Measurements from ENCODE around the gene ANKRD10.
A peak's percentile ranks its signal among the peaks of the same experiment; 100 is the strongest.
"Not testable (repeated sequence)": the region's sequence is repeated elsewhere in the genome, so short reads cannot be mapped to it uniquely, and the experiment has no call there.

ANKRD10 gene

DNA sequence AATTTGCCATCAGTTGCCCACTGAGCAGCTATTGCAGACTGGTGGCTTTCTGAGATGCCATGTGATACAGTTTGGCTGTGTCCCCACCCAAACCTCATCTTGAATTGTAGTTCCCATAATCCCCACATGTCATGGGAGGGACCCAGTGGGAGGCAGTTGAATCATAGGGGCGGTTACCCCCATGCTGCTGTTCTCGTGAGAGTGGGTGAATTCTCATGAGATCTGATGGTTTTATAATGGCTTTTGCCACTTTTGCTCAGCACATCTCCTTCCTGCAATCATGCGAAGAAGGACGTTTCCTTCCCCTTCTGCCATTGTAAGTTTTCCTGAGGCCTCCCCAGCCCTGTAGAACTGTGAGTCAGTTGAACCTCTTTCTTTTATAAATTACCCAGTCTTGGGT is 34.8 kb upstream of the ANKRD10 start:
- DNase-seq (ENCODE audit: low spot score) = no peak
- TF ChIP-seq, protein P1, sequence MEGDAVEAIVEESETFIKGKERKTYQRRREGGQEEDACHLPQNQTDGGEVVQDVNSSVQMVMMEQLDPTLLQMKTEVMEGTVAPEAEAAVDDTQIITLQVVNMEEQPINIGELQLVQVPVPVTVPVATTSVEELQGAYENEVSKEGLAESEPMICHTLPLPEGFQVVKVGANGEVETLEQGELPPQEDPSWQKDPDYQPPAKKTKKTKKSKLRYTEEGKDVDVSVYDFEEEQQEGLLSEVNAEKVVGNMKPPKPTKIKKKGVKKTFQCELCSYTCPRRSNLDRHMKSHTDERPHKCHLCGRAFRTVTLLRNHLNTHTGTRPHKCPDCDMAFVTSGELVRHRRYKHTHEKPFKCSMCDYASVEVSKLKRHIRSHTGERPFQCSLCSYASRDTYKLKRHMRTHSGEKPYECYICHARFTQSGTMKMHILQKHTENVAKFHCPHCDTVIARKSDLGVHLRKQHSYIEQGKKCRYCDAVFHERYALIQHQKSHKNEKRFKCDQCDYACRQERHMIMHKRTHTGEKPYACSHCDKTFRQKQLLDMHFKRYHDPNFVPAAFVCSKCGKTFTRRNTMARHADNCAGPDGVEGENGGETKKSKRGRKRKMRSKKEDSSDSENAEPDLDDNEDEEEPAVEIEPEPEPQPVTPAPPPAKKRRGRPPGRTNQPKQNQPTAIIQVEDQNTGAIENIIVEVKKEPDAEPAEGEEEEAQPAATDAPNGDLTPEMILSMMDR (IDR thresholded peaks at IDR 0.05; ENCODE audit: extremely low read depth, missing control alignments) = no peak

DNA sequence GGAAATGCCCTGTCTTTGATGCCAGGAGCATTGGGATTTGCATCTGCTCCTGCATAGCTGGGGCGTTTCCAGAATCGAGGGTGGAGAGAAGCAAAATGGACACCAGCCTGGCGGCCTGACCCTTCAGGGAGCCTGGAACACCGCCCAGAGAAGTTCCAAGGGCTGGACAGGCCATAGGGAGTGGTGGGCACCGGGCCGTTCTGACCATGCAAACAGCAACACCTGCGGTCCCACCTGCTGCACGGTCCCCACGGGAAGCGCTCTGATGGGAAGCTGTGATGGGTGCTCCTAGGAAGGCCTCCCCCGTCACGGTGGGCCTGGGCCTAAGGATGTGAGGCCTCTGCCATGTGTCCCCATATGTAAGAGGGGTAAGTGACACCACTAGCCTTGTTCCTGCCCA is 34.2 kb upstream of the ANKRD10 start:
- DNase-seq (ENCODE audit: low spot score) = no peak
- TF ChIP-seq, protein P1 (IDR thresholded peaks at IDR 0.05; ENCODE audit: extremely low read depth, missing control alignments) = no peak

DNA sequence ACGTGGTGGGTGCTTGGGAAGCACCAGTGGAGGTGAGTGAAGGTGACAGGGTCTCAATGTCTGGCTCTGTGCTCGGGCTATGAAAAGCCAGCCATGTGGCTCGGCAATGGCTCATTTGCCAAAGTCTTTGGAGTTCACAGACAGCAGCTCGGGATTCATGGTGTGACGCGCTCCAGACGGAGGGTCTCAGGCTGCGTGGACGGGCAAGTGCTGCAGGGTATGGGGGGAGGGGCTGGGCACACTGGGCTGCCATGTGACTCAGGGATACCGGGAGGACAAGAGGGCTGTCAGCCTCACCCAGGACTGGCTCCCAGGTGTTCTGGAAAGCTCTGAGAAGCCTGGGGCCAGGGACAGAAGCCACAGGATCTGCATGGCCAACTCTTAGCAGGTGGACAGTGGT is 32.5 kb upstream of the ANKRD10 start:
- DNase-seq (ENCODE audit: low spot score) = not testable (repeated sequence)

DNA sequence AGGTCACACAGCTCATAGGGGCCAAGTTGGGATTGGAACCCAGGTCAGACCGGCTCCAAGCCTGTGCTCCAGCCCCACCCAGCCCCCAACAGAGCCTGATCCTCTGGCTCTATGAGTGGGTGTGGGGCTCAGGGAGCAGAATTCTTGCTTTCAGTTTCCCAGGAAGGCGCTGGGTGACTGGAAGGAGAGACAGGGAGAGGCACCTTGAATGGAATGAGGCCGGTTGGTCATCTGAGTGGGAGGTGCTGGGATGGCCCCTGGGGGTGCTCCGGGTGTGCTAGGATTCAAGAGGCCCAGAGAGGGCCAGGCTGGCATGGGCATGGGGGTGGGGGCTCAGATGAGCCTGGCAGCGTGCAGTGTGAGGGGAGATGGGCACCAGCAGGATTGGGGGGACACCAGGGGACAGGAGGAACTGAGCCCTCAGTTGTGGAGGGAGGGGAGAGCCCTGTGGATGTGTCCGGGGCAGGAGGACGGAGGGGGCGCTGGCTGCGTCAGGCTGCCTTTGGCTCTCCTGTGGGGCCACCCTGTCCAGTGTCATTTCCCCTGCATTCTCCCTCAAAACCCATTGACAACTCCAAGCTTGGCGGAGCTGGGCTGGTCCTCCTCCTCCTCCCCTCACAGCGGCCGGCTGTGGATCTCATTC is 31.2 kb upstream of the ANKRD10 start:
- DNase-seq (ENCODE audit: low spot score) = no peak
- TF ChIP-seq, protein P1 (IDR thresholded peaks at IDR 0.05; ENCODE audit: extremely low read depth, missing control alignments) = no peak

DNA sequence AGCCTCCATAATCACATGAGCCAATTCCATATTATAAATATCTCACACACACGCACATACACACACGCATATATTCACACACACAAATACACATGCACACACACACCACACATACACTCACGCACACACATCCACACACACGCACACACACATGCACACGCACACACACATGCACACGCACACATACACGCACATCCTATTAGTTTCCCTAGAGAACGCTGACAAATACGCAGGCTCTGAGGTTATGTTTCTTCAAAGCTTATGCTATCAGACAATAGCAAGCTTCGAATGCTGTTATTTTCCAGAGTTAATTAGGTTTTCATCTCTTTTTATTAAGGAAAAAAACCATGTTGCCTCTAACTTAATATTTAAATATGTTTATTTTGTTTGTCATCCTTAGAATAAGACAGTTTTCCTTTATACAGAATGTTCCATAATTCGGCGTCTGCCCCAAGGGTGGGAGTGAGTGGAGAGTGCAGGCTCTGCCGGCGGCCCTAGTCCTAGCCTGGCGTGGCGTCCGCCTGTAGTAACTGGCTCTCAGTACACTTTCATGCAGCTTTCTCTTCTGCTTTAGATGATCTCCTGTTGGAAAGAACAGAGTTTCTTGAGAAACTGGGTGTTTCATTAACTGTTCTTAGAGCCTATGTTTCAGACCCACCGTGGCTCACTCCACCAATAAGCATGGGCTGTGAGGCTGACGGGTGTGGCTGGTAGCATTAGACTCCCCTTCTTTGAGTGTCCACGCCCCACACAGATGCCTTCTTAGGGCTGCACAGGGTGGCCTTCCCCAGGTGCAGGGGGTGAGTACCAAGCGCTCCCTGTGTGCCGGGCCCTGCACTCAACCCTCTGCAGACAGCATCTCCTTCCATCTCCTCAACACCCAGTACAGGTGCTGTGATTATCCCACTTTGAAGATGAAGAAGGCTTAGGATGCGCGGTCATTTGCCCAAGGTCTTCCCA is 30.4 kb upstream of the ANKRD10 start:
- TF ChIP-seq, protein P1 (IDR thresholded peaks at IDR 0.05; ENCODE audit: extremely low read depth, missing control alignments) = no peak
- no peak for DNase-seq (ENCODE audit: low spot score)

DNA sequence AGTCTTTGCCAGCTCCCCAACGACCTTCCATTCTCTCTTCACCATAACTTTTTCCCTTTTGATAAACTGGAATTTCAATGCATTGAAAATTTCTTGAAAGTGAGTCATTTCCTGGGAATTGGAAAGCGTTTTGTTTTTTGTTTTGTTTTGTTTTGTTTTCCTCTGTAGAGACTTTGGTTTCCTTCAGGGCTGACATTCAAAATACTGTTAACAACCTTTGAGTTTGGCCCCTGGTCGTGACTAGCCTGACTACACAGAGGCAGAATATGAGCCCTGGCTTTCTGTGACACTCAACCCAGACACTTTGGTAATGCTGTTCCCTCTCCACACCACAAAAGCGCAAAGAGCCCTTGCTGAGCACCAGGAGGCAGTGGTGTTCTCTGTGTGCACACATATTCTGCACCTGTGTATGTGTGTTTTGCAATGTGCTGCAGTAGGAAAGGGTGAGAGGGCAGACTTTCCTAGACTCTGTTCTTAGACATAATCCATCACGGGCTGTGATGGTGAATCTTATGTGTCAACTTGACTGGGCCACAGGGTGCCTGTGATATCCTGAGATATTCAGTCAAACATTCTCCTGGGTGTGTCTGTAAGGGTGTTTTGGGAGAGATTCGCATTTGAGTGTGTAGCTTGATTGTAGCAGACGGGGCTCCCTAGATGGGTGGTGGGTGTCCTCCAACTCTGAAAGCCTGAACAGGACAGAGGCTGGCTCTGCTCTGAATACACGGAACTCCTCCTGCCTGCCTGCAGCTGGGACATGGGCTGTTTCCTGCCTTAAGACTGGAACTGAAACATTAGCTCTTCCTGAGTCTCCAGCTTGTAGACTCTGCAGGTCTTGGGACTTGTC is 29.5 kb upstream of the ANKRD10 start:
- DNase-seq (ENCODE audit: low spot score) = peak; percentile 64
- TF ChIP-seq, protein P1 (IDR thresholded peaks at IDR 0.05; ENCODE audit: extremely low read depth, missing control alignments) = peak; percentile 36

DNA sequence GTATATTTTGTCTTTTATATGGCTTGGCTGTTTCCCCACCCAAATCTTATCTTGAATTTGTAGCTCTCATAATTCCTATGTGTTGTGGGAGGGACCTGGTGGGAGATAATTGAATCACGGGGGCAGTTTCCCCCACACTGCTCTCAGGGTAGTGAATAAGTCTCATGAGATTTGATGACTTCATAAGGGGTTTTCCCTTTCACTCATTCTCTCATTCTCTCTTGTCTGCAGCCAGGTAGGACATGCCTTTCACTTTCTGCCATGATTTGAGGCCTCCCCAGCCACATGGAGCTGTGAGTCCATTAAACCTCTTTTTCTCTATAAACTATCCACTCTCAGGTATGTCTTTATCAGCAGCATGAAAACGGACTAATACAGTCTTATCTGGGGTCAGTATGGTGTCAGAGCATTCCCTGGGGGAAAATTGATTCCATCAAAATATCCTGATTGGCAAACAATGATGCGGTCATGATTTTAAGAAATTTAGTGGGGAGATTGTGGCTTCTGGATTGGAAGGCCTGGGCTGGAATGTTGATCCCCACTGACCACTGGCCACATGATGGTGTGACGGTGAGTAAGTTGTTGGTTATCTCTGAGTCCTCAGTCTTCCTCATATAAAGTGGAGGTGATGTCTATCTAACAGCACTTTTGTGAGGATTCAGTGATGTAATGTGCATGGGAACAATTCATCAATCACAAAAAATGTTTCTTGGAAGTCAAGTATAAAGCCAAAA is 27.5 kb upstream of the ANKRD10 start:
- DNase-seq (ENCODE audit: low spot score) = no peak
- TF ChIP-seq, protein P1 (IDR thresholded peaks at IDR 0.05; ENCODE audit: extremely low read depth, missing control alignments) = no peak
